HAP-1 (cell line): ENCODE data around the gene MOB3B.
"Not testable (repeated sequence)": the region's sequence is repeated elsewhere in the genome, so short reads cannot be mapped to it uniquely, and the experiment has no call there.

Experiments
- DNase-seq, 2 experiments: peaks; one replicate each; pipeline ENCODE4 v3.0.0-alpha.2; 2016 to 2020; ENCODE audit warnings: low spot score in 2 of 2
- H3K27me3 ChIP-seq: fragments of 250-450 bp; sonication (Bioruptor Pico); 2 replicates; pipeline ENCODE4 v1.5.1; 2020; ENCODE audit warnings: low read depth, mild to moderate bottlenecking, moderate library complexity
- H3K36me3 ChIP-seq: fragments of 250-450 bp; sonication (Bioruptor Pico); replicated peaks from 2 replicates; pipeline ENCODE4 v1.5.1; 2020; ENCODE audit warnings: mild to moderate bottlenecking
- H3K4me1 ChIP-seq: fragments of 250-450 bp; sonication (Bioruptor Pico); 2 replicates; pipeline ENCODE4 v1.5.1; 2020; ENCODE audit warnings: mild to moderate bottlenecking
- H3K4me3 ChIP-seq: fragments of 250-450 bp; sonication (Bioruptor Pico); 2 replicates; pipeline ENCODE4 v1.5.1; 2020; ENCODE audit warnings: mild to moderate bottlenecking, moderate library complexity
- H3K9me3 ChIP-seq: fragments of 250-450 bp; sonication (Bioruptor Pico); 2 replicates; pipeline ENCODE4 v1.5.1; 2020; ENCODE audit warnings: mild to moderate bottlenecking, moderate library complexity
- in situ Hi-C: fragments of 300-500 bp; cut with MboI; formaldehyde crosslinking; loops from 3 replicates; pipeline ENCODE4 v1.14.3; 2020; ENCODE audit warnings: low sequenced_read_pairs, inconsistent platforms, mixed read lengths

MOB3B gene

DNA sequence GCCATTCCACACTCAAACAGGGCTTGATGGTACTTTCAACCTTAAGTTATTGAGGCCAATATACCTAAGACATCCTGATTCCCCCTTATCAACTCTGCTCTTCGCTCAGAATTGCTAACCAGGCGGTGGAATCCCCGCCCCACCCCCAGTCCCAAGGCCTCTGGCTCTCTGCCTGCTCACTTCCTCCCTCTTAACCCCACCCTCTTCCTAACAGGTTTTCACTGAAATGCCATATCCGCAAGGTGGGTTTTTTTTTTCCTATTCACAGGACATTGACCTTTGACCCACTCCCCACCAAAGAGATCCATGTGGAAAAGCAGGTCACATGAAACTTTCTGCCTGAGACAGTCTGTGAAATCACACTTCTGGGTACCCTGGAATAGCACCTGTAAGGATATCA is 72.2 kb downstream of the MOB3B start:
- Histone ChIP-seq H3K27me3 (no peaks in the 10 kb centered on the region), H3K4me1 (no peaks in the 10 kb centered on the region), H3K36me3 (peaks cover 11% of the 10 kb centered on the region; the same call in 1 of the 2 replicates), H3K4me3 (no peak overlapping the region), H3K9me3 (no peaks in the 10 kb centered on the region)
- no peak for DNase-seq
- in situ Hi-C loops = no loop called here

DNA sequence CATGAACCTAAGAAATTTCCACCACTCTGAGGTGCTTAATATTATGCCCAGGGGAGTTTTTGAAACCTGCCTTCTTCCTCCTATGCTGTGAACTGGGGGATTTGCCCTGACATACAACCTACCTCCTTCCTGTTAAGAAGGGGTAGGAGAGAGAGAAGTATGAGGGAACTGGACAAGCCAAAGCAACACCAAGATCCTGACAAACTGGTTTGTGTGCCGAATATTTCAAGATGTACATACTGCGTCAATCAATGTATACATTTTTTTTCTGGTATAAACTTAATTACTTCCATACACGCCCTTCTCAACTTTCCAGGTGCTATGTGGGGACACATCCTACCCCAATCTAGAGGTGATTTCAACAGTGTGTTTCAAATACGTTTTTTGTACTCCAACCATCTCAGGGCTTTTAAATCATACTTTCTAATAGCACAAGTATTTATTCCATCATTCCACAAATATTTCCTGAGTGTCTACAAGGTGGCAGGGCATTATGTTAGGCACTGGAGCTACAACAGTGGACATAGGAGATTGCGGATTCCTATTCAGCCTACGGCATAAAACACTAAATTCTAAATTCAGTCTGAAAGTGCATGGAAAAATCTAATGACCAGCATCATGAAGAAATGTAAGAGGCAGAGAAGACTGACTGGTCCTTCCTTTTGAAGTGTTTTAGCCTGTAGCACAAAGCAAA is 75.6 kb downstream of the MOB3B start:
- peaks cover 10% of the 10 kb centered on the region for H3K4me1 ChIP-seq
- H3K4me3 ChIP-seq = no peak overlapping the region
- DNase-seq = no peak
- H3K9me3 ChIP-seq = no peaks in the 10 kb centered on the region
- H3K36me3 ChIP-seq = peaks cover 11% of the 10 kb centered on the region; the same call in 1 of the 2 replicates
- in situ Hi-C loops = no loop called here
- H3K27me3 ChIP-seq = no peaks in the 10 kb centered on the region

DNA sequence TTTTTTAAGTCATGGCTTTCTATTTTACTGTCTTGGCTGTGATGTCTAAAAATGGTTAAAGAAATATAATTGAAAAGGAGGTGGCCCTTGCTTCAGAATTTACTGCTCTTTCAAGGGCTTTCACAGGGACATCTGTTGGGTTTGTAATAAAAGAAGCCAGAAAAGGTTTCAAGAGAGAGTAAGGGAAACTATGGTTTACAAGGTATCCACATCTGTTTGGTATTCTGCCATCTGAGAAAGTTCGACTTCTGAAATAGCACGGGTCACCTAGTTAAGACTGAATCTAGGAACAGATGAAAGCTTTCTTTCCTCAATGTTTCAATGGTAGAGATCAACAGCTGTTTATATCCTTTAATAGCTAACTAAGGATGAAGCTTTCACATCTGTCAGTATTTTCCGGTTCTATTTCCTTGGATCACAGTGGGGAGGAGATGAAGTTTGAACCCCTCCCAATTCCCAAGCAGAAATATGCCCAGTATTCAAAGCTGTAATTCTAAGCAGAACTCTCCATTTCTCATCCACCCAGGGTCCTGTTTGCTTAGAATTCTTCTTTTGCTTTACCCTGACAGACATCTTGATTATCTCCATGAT is 78.3 kb downstream of the MOB3B start:
- Histone ChIP-seq H3K36me3 (peaks cover 14% of the 10 kb centered on the region), H3K4me3 (no peak overlapping the region), H3K4me1 (peaks cover 13% of the 10 kb centered on the region), H3K9me3 (no peaks in the 10 kb centered on the region), H3K27me3 (no peaks in the 10 kb centered on the region)
- in situ Hi-C loops = no loop called here
- DNase-seq = no peak

DNA sequence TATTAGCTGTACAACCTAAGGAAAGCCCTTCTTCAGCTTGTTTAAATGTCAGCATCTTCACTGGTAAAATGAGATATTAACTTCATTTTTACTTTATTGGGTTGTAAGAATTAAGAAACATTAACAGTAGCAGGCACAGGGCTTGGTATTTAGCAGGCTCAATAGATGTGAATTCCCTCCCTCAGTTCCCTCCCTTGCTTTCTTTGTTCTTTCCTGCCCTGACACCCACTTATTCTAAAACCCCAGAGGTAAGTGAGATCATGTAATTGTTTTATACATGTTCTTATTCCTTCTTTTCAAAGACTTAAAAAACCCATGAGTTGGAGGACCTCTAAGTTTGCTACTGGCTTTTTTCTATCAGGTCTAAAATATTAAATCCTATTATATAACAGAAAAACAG is 78.9 kb downstream of the MOB3B start:
- no peak for DNase-seq
- Histone ChIP-seq H3K36me3 (peaks cover 14% of the 10 kb centered on the region; the same call in 1 of the 2 replicates), H3K9me3 (no peaks in the 10 kb centered on the region), H3K4me1 (peaks cover 18% of the 10 kb centered on the region), H3K27me3 (no peaks in the 10 kb centered on the region), H3K4me3 (no peak overlapping the region)
- in situ Hi-C loops = no loop called here

DNA sequence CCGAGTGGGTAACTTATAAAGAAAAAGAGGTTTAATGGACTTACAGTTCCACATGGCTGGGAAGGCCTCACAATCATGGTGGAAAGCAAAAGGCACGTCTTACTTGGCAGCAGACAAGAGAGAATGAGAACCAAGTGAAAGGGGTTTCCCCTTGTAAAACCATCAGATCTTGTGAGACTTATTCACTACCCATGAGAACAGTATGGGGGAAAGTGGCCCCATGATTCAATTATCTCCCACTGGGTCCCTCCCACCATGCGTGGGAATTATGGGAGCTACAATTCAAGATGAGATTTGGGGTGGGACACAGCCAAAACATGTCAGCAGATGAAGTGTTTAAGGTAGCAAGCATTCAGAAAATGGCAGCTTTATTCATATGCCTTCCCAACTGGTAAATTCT is 81.3 kb downstream of the MOB3B start:
- H3K36me3 ChIP-seq, H3K4me3 ChIP-seq, in situ Hi-C loops, DNase-seq, H3K9me3 ChIP-seq, H3K27me3 ChIP-seq: not testable (repeated sequence)
- peaks cover 21% of the 10 kb centered on the region for H3K4me1 ChIP-seq

DNA sequence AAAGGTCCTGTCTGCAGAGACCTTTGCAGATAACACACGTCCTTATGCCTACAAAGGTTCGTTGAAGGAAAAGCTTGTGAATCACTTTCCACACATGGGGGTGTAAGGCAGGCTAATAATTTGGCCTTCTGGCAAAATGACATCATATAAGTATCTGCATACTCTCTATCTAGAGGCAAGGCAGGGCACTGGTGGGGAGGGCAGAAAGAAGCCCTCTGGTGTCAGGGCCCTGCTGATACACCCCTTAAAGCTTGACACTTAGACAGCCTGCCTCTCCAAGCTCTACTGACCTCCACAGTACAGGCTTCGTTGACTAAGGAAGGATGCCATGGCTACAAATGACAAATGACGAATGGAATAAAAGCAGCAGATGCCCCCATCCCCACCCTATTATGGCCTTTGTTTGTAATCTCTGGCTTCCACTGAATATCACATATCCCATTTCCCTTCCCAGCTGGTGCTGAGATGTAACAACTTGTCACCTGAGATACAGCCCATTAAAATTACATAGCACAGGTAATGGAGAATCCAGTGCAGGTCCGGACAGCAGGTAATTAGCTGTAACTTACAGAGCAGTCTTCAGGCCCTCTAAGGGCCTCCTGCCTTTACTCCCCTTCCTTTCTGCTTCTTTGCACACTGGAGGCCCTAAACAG is 82.5 kb downstream of the MOB3B start:
- Histone ChIP-seq H3K4me1 (peaks cover 21% of the 10 kb centered on the region), H3K36me3 (peaks cover 3% of the 10 kb centered on the region; the same call in 1 of the 2 replicates), H3K4me3 (no peak overlapping the region), H3K9me3 (no peaks in the 10 kb centered on the region), H3K27me3 (no peaks in the 10 kb centered on the region)
- DNase-seq = no peak
- in situ Hi-C loops = no loop called here

DNA sequence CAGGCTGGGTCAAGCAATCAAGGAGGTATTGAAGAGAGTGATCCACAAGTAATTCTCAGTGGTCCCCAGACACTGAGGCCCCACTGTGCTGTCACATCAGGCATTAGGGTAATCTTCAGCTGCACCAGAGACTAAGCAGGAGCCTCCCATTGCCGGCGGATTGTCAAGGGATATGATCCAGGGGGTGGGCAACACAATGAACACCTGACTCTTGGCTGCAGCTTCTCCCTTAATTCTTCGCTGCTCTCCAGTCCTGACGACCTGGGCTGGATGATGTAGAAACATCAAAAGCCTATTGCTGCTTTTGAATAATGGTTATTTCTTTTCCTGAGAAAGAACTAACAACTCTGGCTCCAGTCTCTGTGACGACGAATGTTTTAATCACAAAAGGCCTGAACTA is 83.9 kb downstream of the MOB3B start:
- in situ Hi-C loops = no loop called here
- no peaks in the 10 kb centered on the region for H3K9me3 ChIP-seq
- peaks cover 3% of the 10 kb centered on the region; the same call in 1 of the 2 replicates for H3K36me3 ChIP-seq
- H3K4me3 ChIP-seq = no peak overlapping the region
- DNase-seq = no peak
- H3K4me1 ChIP-seq = peaks cover 17% of the 10 kb centered on the region
- H3K27me3 ChIP-seq = no peaks in the 10 kb centered on the region

DNA sequence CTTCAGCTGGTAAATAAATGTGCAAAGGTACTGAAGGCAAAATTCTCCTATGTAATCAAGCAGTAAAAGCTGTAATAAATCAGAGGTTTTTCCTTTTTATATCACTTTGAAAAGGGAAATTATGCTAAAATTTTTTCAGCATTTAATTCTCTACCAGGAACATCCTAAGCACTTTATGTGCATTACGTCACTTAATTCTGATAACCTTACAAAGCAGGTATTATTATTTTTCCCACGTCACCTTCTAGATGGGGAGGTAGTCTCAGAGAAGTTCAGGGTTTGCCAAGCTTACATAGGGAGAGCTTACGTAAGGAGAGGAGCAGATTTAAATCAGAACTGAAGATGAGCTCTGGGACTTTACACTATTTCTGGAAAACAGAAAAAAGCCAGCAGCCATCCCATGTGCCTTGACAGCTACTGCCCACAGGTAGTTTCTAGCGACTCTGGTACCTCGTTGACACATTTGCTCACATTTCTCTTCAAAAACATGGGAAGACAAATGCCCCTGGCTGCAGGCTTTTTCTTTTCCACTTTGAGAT is 84.5 kb downstream of the MOB3B start:
- Histone ChIP-seq H3K9me3 (no peaks in the 10 kb centered on the region), H3K4me3 (no peak overlapping the region), H3K36me3 (peaks cover 3% of the 10 kb centered on the region; the same call in 1 of the 2 replicates), H3K4me1 (peaks cover 12% of the 10 kb centered on the region), H3K27me3 (no peaks in the 10 kb centered on the region)
- in situ Hi-C loops = no loop called here
- DNase-seq = no peak

DNA sequence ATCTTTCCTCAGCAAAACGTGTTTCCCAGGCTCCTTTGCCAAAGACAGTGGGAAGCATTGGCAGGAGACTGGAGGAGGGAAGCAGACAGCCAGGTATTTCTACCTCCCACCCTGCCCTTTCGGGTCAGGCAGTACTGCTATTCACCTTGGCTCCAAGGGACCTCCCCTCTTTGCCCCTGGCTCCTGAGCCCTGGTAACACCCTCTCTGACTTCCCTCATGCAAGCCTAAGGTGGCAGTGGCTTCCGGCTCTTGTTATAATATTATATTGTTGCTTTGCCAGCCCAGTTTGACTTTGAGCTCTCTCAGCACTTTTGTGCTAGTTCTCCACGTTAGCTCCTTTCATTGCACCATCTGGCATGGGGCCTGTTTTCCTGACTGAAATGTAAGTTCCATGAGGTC is 87.2 kb downstream of the MOB3B start:
- H3K27me3 ChIP-seq = no peaks in the 10 kb centered on the region
- H3K4me1 ChIP-seq = peaks cover 22% of the 10 kb centered on the region
- in situ Hi-C loops = no loop called here
- peaks cover 3% of the 10 kb centered on the region; the same call in 1 of the 2 replicates for H3K36me3 ChIP-seq
- no peaks in the 10 kb centered on the region for H3K9me3 ChIP-seq
- no peak for DNase-seq
- H3K4me3 ChIP-seq = no peak overlapping the region

DNA sequence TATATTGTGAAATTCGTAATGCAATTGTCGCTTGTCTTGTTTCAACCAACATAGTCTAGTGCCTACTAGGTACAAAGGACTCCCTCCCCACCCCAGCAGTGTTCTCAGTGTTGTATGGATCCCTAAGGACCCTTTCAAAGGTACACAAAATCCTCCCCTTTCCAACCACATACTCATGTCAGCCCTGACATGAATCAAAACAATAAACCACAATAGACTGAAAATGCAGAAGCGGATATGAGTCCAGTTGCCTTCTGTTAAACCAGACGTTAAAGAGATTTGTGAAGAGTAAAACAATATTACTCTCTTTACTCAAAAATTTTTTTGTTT is 87.9 kb downstream of the MOB3B start:
- Histone ChIP-seq H3K36me3 (peaks cover 3% of the 10 kb centered on the region; the same call in 1 of the 2 replicates), H3K9me3 (no peaks in the 10 kb centered on the region), H3K4me1 (peaks cover 26% of the 10 kb centered on the region), H3K27me3 (no peaks in the 10 kb centered on the region), H3K4me3 (no peak overlapping the region)
- no peak for DNase-seq
- in situ Hi-C loops = no loop called here

DNA sequence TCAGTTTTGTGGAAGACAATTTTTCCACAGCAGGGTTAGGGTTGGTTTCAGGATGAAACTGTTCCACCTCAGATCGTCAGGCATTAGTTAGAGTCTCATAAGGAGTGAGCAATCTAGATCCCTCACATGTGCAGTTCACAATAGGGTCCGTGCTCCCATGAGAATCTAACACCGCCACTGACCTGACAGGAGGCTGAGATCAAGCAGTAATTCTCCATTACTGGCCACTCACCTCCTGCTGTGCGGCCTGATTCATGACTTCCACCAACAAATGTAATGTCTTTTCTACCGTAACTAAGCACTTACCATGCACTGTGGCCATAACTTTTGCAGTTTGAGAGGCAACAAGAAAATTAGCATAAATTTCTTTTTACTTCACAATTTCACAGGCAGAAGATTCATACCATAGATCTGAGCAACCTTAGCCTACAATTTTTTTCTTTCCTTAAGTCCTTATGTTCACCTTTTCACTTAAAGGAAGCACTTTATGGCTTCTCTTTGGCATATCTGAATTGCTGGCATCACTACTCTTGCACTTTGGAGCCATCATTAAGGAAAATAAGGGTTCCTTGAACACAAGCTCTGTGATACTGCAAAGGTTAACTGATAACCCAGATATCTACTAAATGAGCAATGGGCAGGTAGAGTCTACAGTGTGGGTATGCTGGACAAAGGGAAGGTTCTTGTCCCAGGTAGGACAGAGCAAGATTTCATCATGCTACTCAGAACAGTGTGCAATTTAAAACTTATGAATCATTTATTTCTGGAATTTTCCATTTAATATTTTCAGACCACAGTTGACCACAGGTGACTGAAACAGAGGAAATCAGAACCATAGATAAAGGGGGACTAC is 88.5 kb downstream of the MOB3B start:
- in situ Hi-C loops = no loop called here
- Histone ChIP-seq H3K9me3 (no peaks in the 10 kb centered on the region), H3K4me1 (peaks cover 21% of the 10 kb centered on the region), H3K27me3 (no peaks in the 10 kb centered on the region), H3K36me3 (no peaks in the 10 kb centered on the region), H3K4me3 (no peak overlapping the region)
- DNase-seq = no peak

DNA sequence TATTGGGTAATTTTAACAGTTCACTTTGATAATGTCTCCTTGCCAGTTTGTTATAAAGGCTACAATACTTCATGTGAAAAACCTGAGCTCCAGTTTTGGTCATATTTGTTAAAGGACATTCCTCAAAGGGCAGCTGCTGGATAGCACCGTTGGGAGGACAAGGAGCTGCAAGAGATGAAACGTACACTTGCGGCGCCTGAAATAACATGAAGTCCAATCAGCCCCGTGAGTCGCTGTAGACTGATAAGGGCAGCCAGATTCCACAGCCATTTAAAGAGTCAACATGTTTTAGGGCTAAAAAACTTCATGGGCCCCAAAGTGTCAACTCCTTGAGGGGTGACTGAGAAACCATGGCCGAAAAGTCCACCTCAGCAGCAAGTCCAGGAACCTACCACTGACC is 91.1 kb downstream of the MOB3B start:
- Histone ChIP-seq H3K4me1 (peaks cover 27% of the 10 kb centered on the region), H3K27me3 (no peaks in the 10 kb centered on the region), H3K4me3 (no peak overlapping the region), H3K36me3 (no peaks in the 10 kb centered on the region), H3K9me3 (no peaks in the 10 kb centered on the region)
- in situ Hi-C loops = no loop called here
- no peak for DNase-seq

DNA sequence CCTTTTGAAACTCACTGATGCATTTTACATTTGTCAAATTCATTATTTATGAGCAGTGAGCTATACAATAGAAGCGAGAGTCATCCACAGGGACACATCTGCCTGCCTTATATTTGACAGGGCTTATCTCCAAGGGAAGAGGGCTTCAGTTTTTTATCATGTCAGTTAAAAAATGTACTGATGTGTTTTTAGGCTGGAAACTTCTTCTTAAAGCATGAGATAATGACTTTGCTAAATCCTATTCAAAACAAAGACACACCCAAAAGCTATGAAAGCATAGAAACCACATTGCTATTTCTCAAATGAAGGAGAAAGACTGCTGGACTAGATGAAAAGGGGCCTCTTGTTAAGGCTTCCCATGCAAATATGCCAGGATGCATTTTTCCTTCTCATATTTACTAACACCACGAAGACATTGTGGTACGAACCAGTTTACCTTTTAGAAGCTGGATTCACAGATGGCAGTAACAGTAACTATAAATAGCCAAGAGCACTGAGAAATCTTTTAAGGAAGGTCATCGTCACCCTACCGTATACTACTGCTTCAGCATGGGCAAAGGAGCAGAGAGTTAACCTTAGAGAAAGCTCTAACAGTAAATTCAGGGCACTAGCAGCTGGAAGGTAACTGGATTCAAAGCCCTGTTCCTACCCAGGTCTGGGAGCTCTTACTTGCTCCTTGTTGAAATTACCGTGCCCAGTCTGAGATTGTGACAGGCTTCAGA is 91.8 kb downstream of the MOB3B start:
- in situ Hi-C loops = no loop called here
- H3K36me3 ChIP-seq = no peaks in the 10 kb centered on the region
- peaks cover 32% of the 10 kb centered on the region for H3K4me1 ChIP-seq
- no peak overlapping the region for H3K4me3 ChIP-seq
- peak in 1 of 2 experiments; percentile 56 for DNase-seq
- H3K9me3 ChIP-seq = no peaks in the 10 kb centered on the region
- H3K27me3 ChIP-seq = no peaks in the 10 kb centered on the region
